Measurements from ENCODE around the gene PGGT1B. TPM values are rescaled to one million over a fixed set of nuclear protein-coding genes. Genes with fewer than 3 reads are reported as not detected.

Gene PGGT1B
- 15.2 and 16.7 TPM in 2 replicates for total RNA-seq

GRCh38 chr5:115262321-115263077, at the start of gene PGGT1B:
Gene PGGT1B, minus strand, starts transcription at chr5:115262877. Its CDS starts 26 bp downstream, at chr5:115262851.

GRCh38 chr5:115296124-115297022, 33.7 kb upstream of the PGGT1B start, which contains the start of gene CCDC112:
Gene CCDC112, minus strand, starts transcription at chr5:115296654. Its CDS starts 111 bp downstream, at chr5:115296543.

GRCh38 chr5:115169487-115170133, 93.1 kb downstream of the PGGT1B start, which contains the start of gene TRIM36:
Gene TRIM36, minus strand, starts transcription at chr5:115169908. Its CDS starts 274 bp downstream, at chr5:115169634.

Other genes starting within 250 kb of the PGGT1B start
- gene TRIM36, start 93.0 kb downstream of the PGGT1B start, total RNA-seq: 0.53 and 0.75 TPM in 2 replicates
- 5.4 and 5.8 TPM in 2 replicates for gene CCDC112, start 33.8 kb upstream of the PGGT1B start, total RNA-seq